ENCODE results near the gene DNAI2.

The DNAI2 gene

DNA sequence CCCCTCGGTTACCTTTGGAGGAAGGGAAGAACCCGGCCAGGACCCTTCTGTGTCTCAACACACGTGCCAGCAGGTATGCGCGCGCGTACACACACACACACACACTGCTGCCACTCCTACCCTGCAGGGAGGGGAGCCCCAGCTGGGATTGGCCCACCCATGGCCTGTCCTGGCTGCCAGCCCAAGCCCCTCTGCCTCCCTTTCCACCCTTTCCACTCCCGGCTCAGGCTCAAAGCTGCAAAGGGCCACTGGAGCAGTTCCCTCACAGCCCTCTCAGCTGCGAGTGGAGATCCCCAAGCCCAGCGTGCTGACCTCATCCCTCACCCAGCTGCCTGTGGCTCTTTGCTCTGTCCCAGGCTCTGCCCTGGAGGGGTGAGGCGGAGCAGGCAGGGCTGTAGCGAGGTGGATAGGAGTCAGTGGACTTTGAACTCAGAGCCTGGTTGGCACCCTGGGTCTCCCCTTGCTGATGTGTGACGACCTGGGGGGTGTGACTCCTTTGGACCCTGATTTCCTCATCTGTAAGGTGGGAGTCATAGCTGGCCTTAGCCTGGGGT, 66.5 kb downstream of the DNAI2 start:
- H3K4me1 ChIP-seq (ENCODE audit: control insufficient read depth in 1 of 2, insufficient read depth in 1 of 2, low read depth in 1 of 2, low read length in 1 of 2), result no peaks in the 10 kb centered on the region
- no peak for TF ChIP-seq CTCF (IDR thresholded peaks at IDR 0.05)
- H3K27ac ChIP-seq, result no peak overlapping the region
- no peaks in the 10 kb centered on the region for H3K36me3 ChIP-seq
- no peaks in the 10 kb centered on the region for H3K9me3 ChIP-seq
- H3K27me3 ChIP-seq, result no peaks in the 10 kb centered on the region
- H3K4me3 ChIP-seq (ENCODE audit: low read depth in 1 of 2, low read length in 1 of 2), result no peak overlapping the region

DNA sequence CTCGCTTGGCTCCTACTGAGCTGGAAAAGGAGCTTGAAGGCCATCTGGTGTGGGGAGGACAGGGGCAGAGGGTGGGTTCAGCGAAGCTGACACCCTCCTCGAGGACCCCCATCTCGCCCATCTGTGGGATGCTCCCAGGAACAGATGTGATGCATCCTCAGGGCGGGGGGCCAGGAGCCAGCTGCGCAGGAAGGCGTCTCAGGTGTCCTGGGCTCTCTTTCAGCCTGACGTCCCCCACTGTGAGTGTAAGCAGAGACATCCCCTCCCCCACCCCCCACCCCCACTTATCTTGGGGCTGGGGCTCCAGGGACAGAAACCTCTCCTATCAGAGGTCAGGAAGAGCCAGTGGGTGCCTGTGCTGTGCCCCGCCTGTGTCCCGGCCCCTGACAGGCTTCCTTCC, 68.2 kb downstream of the DNAI2 start:
- H3K4me3 ChIP-seq (ENCODE audit: low read depth in 1 of 2, low read length in 1 of 2), result no peak overlapping the region
- no peaks in the 10 kb centered on the region for H3K27me3 ChIP-seq
- no peaks in the 10 kb centered on the region for H3K4me1 ChIP-seq (ENCODE audit: control insufficient read depth in 1 of 2, insufficient read depth in 1 of 2, low read depth in 1 of 2, low read length in 1 of 2)
- H3K36me3 ChIP-seq, result no peaks in the 10 kb centered on the region
- TF ChIP-seq CTCF (IDR thresholded peaks at IDR 0.05), result no peak
- no peak overlapping the region for H3K27ac ChIP-seq
- H3K9me3 ChIP-seq, result no peaks in the 10 kb centered on the region

DNA sequence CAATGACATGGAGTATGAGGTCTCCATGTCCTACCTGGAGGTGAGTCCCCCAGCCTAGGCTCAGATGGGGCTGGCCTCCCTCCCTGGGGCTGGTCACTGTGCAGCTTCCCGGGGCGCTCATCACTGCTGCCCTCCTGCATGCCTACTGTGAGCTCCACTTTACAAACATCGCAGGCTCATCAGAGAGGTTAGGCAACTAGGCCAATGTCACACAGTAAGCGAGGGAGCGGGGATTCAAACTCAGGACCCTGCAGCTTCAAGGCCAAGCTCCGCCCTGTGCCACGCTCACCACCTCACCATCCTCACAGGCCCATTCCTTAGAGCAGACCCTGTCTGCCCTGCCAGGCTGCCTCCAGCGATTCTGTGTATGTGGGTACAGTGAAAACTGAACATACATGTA, 69.1 kb downstream of the DNAI2 start:
- Histone ChIP-seq H3K4me1 (ENCODE audit: control insufficient read depth in 1 of 2, insufficient read depth in 1 of 2, low read depth in 1 of 2, low read length in 1 of 2) (no peaks in the 10 kb centered on the region), H3K27me3 (peaks cover 3% of the 10 kb centered on the region), H3K4me3 (ENCODE audit: low read depth in 1 of 2, low read length in 1 of 2) (no peak overlapping the region), H3K27ac (no peak overlapping the region), H3K36me3 (no peaks in the 10 kb centered on the region), H3K9me3 (no peaks in the 10 kb centered on the region)
- TF ChIP-seq CTCF (IDR thresholded peaks at IDR 0.05), result no peak

GRCh38 chr17:74343526-74344284, 69.7 kb downstream of the DNAI2 start:
- Histone ChIP-seq H3K27me3 (peaks cover 9% of the 10 kb centered on the region), H3K4me3 (ENCODE audit: low read depth in 1 of 2, low read length in 1 of 2) (no peak overlapping the region), H3K36me3 (no peaks in the 10 kb centered on the region), H3K27ac (no peak overlapping the region), H3K9me3 (no peaks in the 10 kb centered on the region), H3K4me1 (ENCODE audit: control insufficient read depth in 1 of 2, insufficient read depth in 1 of 2, low read depth in 1 of 2, low read length in 1 of 2) (no peaks in the 10 kb centered on the region)
- TF ChIP-seq CTCF (IDR thresholded peaks at IDR 0.05), result no peak

- H3K27ac ChIP-seq, result no peak overlapping the region
- H3K36me3 ChIP-seq, result no peaks in the 10 kb centered on the region
- no peaks in the 10 kb centered on the region for H3K9me3 ChIP-seq
- H3K4me3 ChIP-seq (ENCODE audit: low read depth in 1 of 2, low read length in 1 of 2), result no peak overlapping the region
- H3K4me1 ChIP-seq (ENCODE audit: control insufficient read depth in 1 of 2, insufficient read depth in 1 of 2, low read depth in 1 of 2, low read length in 1 of 2), result no peaks in the 10 kb centered on the region
- H3K27me3 ChIP-seq, result peaks cover 19% of the 10 kb centered on the region
- TF ChIP-seq CTCF (IDR thresholded peaks at IDR 0.05), result no peak
Measured at GRCh38 chr17:74344658-74345057, 70.6 kb downstream of the DNAI2 start.

Data from neutrophil (primary cell).